DOHH2 (cell line): ENCODE measurements around the gene FEV.

Experiments used
- H3F3A ChIP-seq: fragments of 200-600 bp; sonication (generic), shearing (Covaris generic); 2 replicates; pipeline ENCODE4 v1.6.0; 2016; ENCODE audit warnings: antibody characterized with exemption, mild to moderate bottlenecking; ENCODE audit not compliant: control insufficient read depth, insufficient read depth
- H3K27ac ChIP-seq: fragments of 200-600 bp; sonication (generic); 2 replicates; pipeline ENCODE4 v1.5.1; 2014; ENCODE audit warnings: low read depth, mild to moderate bottlenecking, low read length, moderate library complexity
- H3K27me3 ChIP-seq: fragments of 200-600 bp; sonication (generic); 2 replicates; pipeline ENCODE4 v1.6.1; 2014; ENCODE audit warnings: mild to moderate bottlenecking, low read length, mixed read lengths; ENCODE audit not compliant: control insufficient read depth
- H3K36me3 ChIP-seq: fragments of 200-600 bp; sonication (generic); 2 replicates; pipeline ENCODE4 v1.6.1; 2014; ENCODE audit warnings: mild to moderate bottlenecking, low read length, moderate library complexity, mixed read lengths; ENCODE audit not compliant: control insufficient read depth
- H3K4me1 ChIP-seq: fragments of 200-600 bp; sonication (generic); 2 replicates; pipeline ENCODE4 v1.6.1; 2014; ENCODE audit warnings: mild to moderate bottlenecking, low read length, mixed read lengths; ENCODE audit not compliant: control insufficient read depth
- H3K4me2 ChIP-seq: fragments of 200-600 bp; sonication (generic); 2 replicates; pipeline ENCODE4 v1.6.0; 2014; ENCODE audit warnings: mild to moderate bottlenecking, low read length, moderate library complexity
- H3K4me3 ChIP-seq: fragments of 200-600 bp; sonication (generic); 2 replicates; pipeline ENCODE4 v1.5.1; 2014; ENCODE audit warnings: mild to moderate bottlenecking, low read length, mixed read lengths
- H3K79me2 ChIP-seq: fragments of 200-600 bp; sonication (generic); 2 replicates; pipeline ENCODE4 v1.6.1; 2014; ENCODE audit warnings: mild to moderate bottlenecking, low read length, mixed read lengths; ENCODE audit not compliant: control insufficient read depth
- H3K9me2 ChIP-seq: fragments of 200-600 bp; sonication (generic); replicated peaks from 2 replicates; pipeline ENCODE4 v1.6.1; 2014; ENCODE audit warnings: mild to moderate bottlenecking, low read length, mixed read lengths; ENCODE audit not compliant: control insufficient read depth
- H3K9me3 ChIP-seq: fragments of 200-600 bp; sonication (generic); 2 replicates; pipeline ENCODE4 v1.6.1; 2014; ENCODE audit warnings: antibody characterized with exemption, low read length, mixed read lengths; ENCODE audit not compliant: control insufficient read depth, insufficient read depth
- H4K20me1 ChIP-seq: fragments of 200-600 bp; sonication (generic); 2 replicates; pipeline ENCODE4 v1.6.0; 2014; ENCODE audit warnings: low read depth, mild to moderate bottlenecking, antibody characterized with exemption, low read length, moderate library complexity; ENCODE audit not compliant: control insufficient read depth, insufficient read depth
- EZH2phosphoT487 ChIP-seq: fragments of 200-600 bp; sonication (generic); IDR thresholded peaks from 2 replicates; pipeline ENCODE4 v1.6.1; 2017; ENCODE audit warnings: borderline replicate concordance, mild to moderate bottlenecking, antibody characterized with exemption, low read length, moderate library complexity, mixed read lengths
- TF ChIP-seq, protein P1 (sequence below): fragments of 200-600 bp; sonication (generic); IDR thresholded peaks from one replicate; pipeline ENCODE4 v1.5.1; 2014; ENCODE audit warnings: antibody characterized with exemption, mild to moderate bottlenecking, low read depth, low read length; ENCODE audit not compliant: poor library complexity, severe bottlenecking

FEV gene

DNA sequence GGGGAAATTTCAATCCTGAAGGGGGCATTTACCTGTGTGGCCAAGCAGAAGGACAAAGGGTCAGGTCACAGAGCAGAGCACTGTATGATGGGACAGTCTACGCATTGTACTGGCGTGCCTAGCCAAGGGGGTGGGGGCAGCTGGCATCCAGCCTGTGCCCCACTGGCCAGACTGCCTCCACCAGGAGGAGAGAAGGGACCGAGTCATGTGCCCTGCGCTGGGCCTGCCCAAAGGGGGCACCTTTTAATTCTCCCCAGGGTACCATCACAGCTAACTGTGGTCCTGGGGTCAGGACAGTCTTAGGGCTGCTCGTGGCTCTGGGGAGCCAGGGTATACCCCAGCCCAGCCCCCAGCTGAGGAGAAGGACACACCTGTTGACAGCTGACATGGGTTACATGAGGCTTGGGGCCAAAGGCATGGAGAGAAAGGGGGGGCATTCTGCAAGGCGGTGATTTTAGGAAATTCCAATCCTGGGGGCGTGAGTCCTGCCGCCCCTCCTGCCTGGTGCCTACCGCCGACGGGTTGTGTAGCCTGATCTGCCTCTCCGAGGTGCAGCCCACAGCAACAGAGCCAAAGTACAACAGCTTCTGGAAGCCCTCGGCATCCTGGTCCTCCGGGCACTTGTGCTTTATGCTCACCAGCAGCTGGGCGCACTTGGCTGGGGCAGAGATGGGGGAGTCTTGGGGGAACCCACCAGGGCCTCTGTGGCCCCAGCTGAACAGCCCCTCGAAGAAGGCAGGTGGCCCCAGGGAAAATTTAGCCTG, 45.4 kb upstream of the FEV start:
- Histone ChIP-seq H3K27ac (no peak overlapping the region), H3K4me2 (no peak overlapping the region), H3K36me3 (no peaks in the 10 kb centered on the region), H3K9me2 (no peaks in the 10 kb centered on the region), H4K20me1 (no peaks in the 10 kb centered on the region), H3K4me3 (no peak overlapping the region), H3K4me1 (no peaks in the 10 kb centered on the region), H3K9me3 (no peaks in the 10 kb centered on the region), H3F3A (no peaks in the 10 kb centered on the region), H3K27me3 (peaks cover 11% of the 10 kb centered on the region), H3K79me2 (no peaks in the 10 kb centered on the region)
- TF ChIP-seq, protein P1, sequence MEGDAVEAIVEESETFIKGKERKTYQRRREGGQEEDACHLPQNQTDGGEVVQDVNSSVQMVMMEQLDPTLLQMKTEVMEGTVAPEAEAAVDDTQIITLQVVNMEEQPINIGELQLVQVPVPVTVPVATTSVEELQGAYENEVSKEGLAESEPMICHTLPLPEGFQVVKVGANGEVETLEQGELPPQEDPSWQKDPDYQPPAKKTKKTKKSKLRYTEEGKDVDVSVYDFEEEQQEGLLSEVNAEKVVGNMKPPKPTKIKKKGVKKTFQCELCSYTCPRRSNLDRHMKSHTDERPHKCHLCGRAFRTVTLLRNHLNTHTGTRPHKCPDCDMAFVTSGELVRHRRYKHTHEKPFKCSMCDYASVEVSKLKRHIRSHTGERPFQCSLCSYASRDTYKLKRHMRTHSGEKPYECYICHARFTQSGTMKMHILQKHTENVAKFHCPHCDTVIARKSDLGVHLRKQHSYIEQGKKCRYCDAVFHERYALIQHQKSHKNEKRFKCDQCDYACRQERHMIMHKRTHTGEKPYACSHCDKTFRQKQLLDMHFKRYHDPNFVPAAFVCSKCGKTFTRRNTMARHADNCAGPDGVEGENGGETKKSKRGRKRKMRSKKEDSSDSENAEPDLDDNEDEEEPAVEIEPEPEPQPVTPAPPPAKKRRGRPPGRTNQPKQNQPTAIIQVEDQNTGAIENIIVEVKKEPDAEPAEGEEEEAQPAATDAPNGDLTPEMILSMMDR: no peak
- no peak for TF ChIP-seq EZH2phosphoT487

DNA sequence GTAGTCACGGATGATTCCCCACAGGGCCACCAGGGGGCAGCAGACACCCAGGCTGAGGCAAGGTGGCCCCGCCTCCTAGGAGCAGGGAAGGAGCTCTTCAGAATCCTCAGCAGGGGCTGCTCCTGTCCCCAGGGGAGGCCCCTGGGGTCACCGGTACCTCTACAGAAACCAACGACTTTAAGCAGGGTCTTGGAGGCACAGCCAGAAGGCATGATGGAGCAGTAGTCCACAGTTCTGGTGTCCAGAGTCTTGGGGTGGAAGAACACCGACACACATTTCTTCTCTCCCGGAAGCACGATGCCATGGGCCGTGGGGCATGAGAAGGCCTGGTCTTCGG, 44.8 kb upstream of the FEV start:
- H3K9me2 ChIP-seq: no peaks in the 10 kb centered on the region
- H3K9me3 ChIP-seq: no peaks in the 10 kb centered on the region
- no peak overlapping the region for H3K4me3 ChIP-seq
- H3K27me3 ChIP-seq: peaks cover 8% of the 10 kb centered on the region
- H3K79me2 ChIP-seq: no peaks in the 10 kb centered on the region
- no peaks in the 10 kb centered on the region for H3K36me3 ChIP-seq
- H3K4me1 ChIP-seq: no peaks in the 10 kb centered on the region
- no peak overlapping the region for H3K27ac ChIP-seq
- TF ChIP-seq EZH2phosphoT487: no peak
- TF ChIP-seq, protein P1: no peak
- H3F3A ChIP-seq: no peaks in the 10 kb centered on the region
- H3K4me2 ChIP-seq: no peak overlapping the region
- no peaks in the 10 kb centered on the region for H4K20me1 ChIP-seq

DNA sequence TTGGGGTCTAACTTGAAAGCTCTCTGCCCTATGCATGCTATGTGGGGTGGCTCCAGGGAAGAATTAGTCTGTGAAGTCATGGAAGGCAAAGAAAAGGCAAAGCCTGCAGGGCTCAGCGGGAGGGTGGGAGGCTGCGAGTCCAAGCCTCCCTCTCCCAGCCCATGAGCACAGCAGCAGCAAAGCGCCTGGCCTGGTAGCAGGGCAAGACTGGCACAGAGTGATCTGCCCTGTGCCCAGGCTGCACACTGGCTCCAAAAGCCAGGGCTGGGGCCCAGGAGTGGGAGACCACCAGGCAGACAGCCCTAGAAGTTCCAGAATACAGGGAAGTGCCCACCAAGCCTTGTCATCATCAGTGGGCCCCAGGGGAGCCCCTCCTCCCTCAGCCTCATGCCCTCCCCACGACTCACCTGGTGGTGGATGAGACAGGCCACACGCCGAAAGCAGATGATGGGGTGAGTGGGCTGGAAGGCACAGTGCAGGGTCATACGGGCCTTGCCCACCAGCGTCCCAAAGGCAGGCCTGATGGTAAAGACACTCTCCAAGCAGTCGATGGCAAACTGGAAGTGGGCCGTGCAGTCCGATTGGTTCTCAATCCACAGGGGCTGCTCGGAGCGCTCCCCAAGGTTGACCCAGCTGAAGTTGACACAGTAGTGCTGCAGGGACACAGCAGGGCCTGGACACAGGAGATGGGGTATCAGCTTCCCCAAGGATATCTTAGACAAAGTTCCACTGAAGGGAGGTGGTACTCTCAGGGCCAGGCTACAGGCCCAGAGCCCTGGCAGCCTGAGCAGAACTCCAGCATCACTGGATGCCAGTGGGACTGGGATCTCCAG, 44.2 kb upstream of the FEV start:
- no peaks in the 10 kb centered on the region for H3K9me2 ChIP-seq
- H3K36me3 ChIP-seq: no peaks in the 10 kb centered on the region
- TF ChIP-seq, protein P1: peak; percentile 93
- no peak for TF ChIP-seq EZH2phosphoT487
- no peaks in the 10 kb centered on the region for H4K20me1 ChIP-seq
- H3K27ac ChIP-seq: no peak overlapping the region
- H3K79me2 ChIP-seq: no peaks in the 10 kb centered on the region
- H3F3A ChIP-seq: no peaks in the 10 kb centered on the region
- H3K9me3 ChIP-seq: no peaks in the 10 kb centered on the region
- no peak overlapping the region for H3K4me3 ChIP-seq
- H3K4me2 ChIP-seq: no peak overlapping the region
- peaks cover 2% of the 10 kb centered on the region; the same call in 1 of the 2 replicates for H3K27me3 ChIP-seq
- no peaks in the 10 kb centered on the region for H3K4me1 ChIP-seq
